GM21360 (cell line): ENCODE data around the gene STK24.
"Not testable (repeated sequence)": the region's sequence is repeated elsewhere in the genome, so short reads cannot be mapped to it uniquely, and the experiment has no call there.

Source experiments
- ATAC-seq: cut with Tn5 transposase; IDR thresholded peaks from one replicate; pipeline ENCODE4 v1.9.1; 2021; ENCODE audit warnings: mild to moderate bottlenecking, moderate library complexity; ENCODE audit not compliant: unreplicated experiment

STK24 gene

DNA sequence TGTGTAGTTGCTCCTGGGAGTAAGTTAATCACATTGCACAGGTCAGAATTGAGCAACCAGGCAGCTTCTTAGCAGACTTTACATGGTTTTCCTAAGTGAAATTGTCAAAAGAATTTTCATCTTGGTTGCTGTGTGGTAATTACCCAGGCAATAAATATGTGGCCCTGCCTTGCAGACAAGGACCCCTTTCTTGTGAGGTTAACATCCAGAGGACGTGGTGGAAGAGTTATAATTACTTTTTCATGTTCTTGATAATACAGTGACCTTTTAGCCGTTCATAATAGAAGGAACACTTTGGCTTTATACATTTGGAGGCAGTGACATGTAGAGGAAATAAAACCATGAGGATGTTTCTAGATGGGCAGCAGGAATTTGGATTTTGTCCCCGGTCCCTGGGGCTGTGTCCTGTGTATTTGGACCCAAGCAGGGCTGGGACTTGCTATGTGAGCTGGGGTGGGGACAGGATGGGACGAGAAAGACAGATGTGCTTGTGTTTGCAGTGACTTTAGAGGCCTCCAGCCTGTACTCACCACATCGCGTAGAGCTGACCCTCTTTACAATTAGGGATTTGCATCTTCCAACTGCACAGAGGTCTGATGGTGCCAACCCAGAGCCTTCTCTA, 156.2 kb downstream of the STK24 start:
- ATAC-seq = no peak

- ATAC-seq = no peak
These were observed 156.9 kb downstream of the STK24 start for GRCh38 chr13:98419786-98420553.

- no peak for ATAC-seq
These were observed 160.5 kb downstream of the STK24 start for GRCh38 chr13:98416408-98416807.

GRCh38 chr13:98415326-98416070, 161.4 kb downstream of the STK24 start:
- no peak for ATAC-seq

- ATAC-seq = no peak
These were observed 163.1 kb downstream of the STK24 start for GRCh38 chr13:98413796-98414195.

DNA sequence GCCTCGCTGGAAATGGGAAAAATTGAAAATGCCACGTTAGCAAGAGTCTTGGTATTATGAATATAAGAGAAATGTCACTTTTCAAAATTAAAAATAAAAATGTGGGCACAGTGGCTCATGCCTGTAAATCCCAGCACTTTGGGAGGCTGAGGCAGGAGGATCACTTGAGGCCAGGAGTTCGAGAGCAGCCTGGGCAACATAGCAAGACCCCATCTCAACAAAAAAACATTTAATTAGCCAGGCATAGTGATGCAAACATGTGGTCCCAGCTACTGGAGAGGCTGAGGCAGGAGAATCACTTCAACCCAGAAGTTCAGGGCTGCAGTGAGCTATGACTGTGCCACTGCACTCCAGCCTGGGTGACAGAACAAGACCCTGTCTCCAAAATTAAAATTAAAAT, 163.6 kb downstream of the STK24 start:
- not testable (repeated sequence) for ATAC-seq

GRCh38 chr13:98411617-98412265, 165.2 kb downstream of the STK24 start:
- no peak for ATAC-seq

- ATAC-seq = no peak
These were observed 165.9 kb downstream of the STK24 start for GRCh38 chr13:98411013-98411412.

DNA sequence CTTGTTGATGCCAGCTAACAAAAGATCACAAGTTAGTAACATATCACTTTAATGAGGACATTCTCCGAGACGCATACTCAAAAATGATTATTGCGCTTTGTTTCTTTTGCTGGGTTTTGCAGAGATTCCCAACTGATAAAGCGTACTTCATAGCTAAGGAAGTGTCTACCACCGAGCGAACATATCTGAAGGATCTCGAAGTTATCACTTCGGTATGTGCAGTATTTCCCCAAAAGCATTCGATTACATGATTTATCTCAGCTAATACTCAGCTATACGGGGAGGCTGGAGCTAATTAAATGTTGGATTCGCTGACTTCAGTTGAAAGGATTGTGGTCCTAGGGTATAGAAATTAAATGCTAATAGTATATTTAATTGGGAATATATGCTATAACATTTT, 166.3 kb downstream of the STK24 start:
- ATAC-seq = no peak

GRCh38 chr13:98409281-98409680, 167.6 kb downstream of the STK24 start:
- ATAC-seq = no peak

- ATAC-seq = no peak
These were observed 169.3 kb downstream of the STK24 start for GRCh38 chr13:98407575-98407974.

GRCh38 chr13:98406971-98407370, 169.9 kb downstream of the STK24 start:
- ATAC-seq = no peak

DNA sequence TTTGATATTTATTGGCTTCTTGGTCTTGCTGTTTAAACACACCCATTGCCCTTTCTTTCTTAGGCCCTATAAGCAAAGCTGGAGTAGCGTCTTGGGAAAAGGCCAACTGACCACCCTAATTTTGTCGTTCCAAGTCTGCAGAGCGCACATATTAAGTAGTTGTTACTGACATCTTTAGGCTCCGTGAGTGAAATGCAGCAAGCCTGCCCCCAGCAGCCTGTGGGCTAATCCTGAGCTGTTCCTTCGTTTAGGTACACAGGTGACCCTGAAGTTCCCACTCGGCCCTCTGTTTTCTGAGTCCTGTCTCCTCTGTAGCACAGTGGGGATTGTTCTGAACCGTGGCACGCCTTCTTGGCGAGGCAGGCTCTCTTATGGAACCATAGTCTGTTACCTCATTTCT, 170.5 kb downstream of the STK24 start:
- ATAC-seq = no peak

DNA sequence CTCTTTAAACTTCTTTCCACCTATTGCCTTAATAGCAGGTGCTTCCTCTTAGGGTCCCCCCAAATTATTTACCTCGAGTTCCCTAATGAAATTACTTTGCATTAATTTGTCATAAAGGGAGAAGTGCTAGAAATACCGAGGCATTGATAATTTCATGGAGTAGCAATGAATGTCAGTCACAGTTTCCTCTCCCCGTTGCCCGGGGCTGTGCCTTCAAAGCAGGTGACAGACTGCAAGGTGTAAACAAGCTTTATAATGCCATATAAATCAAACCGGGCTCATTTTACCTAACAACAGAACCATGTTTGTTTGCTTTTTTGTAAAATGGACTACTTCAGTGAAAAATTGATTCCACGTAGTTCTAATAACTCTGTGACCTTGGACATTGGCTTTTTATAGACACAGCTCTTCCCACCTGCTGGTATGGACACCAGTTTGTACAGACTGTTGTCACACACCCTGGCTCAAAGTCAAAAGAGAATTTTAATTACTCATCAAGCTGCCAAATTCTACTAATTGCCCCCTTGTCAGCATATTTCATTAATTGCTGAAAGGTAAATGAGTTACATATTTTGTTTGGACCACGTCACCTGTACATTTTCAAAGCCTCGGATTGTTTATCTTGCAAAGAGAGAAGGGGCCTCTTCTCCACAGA, 171.1 kb downstream of the STK24 start:
- no peak for ATAC-seq

DNA sequence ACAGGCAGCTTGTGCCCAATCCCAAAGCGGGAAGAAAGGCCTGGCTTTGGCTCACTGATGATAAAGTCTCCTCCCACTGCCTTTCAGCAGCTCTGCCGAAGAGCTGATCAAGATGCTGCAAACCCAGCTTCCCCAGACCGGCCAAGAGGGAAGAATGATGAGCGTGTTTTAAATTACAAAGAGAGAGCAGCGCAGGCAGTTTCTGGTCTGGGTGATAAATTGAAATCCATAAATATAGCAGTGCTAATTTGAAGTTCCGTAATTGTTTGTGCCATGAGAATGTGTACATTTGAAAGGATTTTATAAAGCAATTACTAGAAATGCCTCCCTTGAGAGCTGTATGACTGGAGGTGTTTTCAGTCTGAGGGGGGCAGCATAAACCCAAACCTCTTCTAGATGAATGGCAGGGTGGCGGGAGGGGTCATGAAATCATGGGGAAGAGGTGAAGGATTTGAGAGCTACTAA, 171.8 kb downstream of the STK24 start:
- no peak for ATAC-seq

GRCh38 chr13:98403076-98403475, 173.8 kb downstream of the STK24 start:
- ATAC-seq = no peak

- ATAC-seq = no peak
These were observed 175.0 kb downstream of the STK24 start for GRCh38 chr13:98401934-98402333.

GRCh38 chr13:98399756-98400155, 177.2 kb downstream of the STK24 start:
- no peak for ATAC-seq

DNA sequence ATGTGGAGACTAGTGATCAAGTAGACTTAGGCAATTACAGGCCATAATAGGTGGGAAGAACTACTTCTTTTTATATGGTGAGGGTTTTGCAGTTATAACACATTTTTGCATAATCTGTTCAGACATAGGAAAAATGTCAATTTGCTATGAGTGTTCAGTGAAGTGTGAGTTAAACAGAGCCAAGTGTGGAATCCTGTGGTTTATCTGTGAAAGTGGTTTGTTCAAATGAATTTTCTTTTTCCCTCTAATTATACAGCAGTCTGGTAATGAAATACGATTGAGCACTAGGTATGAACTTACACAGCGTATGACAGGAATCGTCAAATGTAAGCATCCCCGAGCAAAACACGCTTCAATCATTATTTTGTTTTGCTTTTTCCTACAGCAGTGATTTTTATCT, 178.3 kb downstream of the STK24 start:
- no peak for ATAC-seq

- no peak for ATAC-seq
These were observed 179.0 kb downstream of the STK24 start for GRCh38 chr13:98397861-98398260.

DNA sequence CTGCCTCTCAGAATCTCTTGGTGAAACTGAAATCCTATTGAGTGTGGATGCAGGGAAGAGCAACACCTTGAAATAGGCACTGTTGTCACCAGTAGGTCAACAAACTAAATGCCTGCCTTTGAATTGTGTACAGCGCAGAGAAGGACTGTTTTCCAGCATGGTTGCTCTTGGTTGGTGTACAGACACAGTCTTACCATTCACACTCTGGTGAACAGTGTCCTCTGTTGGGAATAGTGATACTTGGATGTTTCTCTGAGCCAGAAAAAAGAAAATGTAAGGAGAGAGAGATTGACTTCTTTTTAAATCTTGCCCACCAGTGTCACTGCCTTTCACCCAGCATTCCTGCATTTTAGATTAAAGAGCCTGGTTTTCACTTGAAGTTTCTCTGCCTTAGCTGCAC, 179.7 kb downstream of the STK24 start:
- no peak for ATAC-seq
